GM18499 (cell line): ENCODE results near the gene AMZ1.
"Not testable (repeated sequence)": the region's sequence is repeated elsewhere in the genome, so short reads cannot be mapped to it uniquely, and the experiment has no call there.

Experiments
- ATAC-seq: cut with Tn5 transposase; IDR thresholded peaks from one replicate; pipeline ENCODE4 v1.9.1; 2021; ENCODE audit warnings: moderate number of reproducible peaks; ENCODE audit not compliant: insufficient read depth, unreplicated experiment

The AMZ1 gene

GRCh38 chr7:2737005-2737743, 49.2 kb downstream of the AMZ1 start:
- not testable (repeated sequence) for ATAC-seq

- no peak for ATAC-seq
These were observed 50.0 kb downstream of the AMZ1 start for GRCh38 chr7:2737771-2738540.

- no peak for ATAC-seq
These were observed 51.0 kb downstream of the AMZ1 start for GRCh38 chr7:2738766-2739549.

- ATAC-seq: not testable (repeated sequence)
These were observed 55.7 kb downstream of the AMZ1 start for GRCh38 chr7:2743523-2744185.

GRCh38 chr7:2748684-2749083, 60.7 kb downstream of the AMZ1 start:
- not testable (repeated sequence) for ATAC-seq

- no peak for ATAC-seq
These were observed 62.0 kb downstream of the AMZ1 start for GRCh38 chr7:2750004-2750407.

- no peak for ATAC-seq
These were observed 63.1 kb downstream of the AMZ1 start for GRCh38 chr7:2751086-2751485.

GRCh38 chr7:2753148-2753547, 65.1 kb downstream of the AMZ1 start:
- no peak for ATAC-seq

- no peak for ATAC-seq
These were observed 66.1 kb downstream of the AMZ1 start for GRCh38 chr7:2754086-2754485.

- ATAC-seq: no peak
These were observed 66.9 kb downstream of the AMZ1 start for GRCh38 chr7:2754912-2755311.

- no peak for ATAC-seq
These were observed 67.5 kb downstream of the AMZ1 start for GRCh38 chr7:2755531-2755930.

- no peak for ATAC-seq
These were observed 69.4 kb downstream of the AMZ1 start for GRCh38 chr7:2757361-2757903.

- peak; percentile 72 for ATAC-seq
These were observed 70.1 kb downstream of the AMZ1 start for GRCh38 chr7:2757904-2758672.

GRCh38 chr7:2758673-2759616, 70.9 kb downstream of the AMZ1 start:
- no peak for ATAC-seq

- no peak for ATAC-seq
These were observed 71.7 kb downstream of the AMZ1 start for GRCh38 chr7:2759736-2760097.

- no peak for ATAC-seq
These were observed 72.3 kb downstream of the AMZ1 start for GRCh38 chr7:2760098-2760889.

GRCh38 chr7:2761131-2761624, 73.2 kb downstream of the AMZ1 start:
- no peak for ATAC-seq
